HG03095 (cell line): ENCODE measurements around the gene EVI2B.
"Not testable (repeated sequence)": the region's sequence is repeated elsewhere in the genome, so short reads cannot be mapped to it uniquely, and the experiment has no call there.

ENCODE experiments used
- ATAC-seq: cut with Tn5 transposase; IDR thresholded peaks from one replicate; pipeline ENCODE4 v1.9.1; 2021; ENCODE audit warnings: moderate library complexity; ENCODE audit not compliant: unreplicated experiment

EVI2B gene

GRCh38 chr17:31310886-31311285 is 3.0 kb downstream of the EVI2B start:
- ATAC-seq, result no peak

GRCh38 chr17:31310260-31310659 is 3.6 kb downstream of the EVI2B start:
- no peak for ATAC-seq

GRCh38 chr17:31309556-31309955 is 4.3 kb downstream of the EVI2B start:
- ATAC-seq, result no peak

GRCh38 chr17:31308372-31309334 is 5.2 kb downstream of the EVI2B start:
- ATAC-seq, result no peak

GRCh38 chr17:31307640-31308039 is 6.2 kb downstream of the EVI2B start:
- ATAC-seq, result no peak

GRCh38 chr17:31299624-31300023 is 14.2 kb downstream of the EVI2B start:
- ATAC-seq, result no peak

GRCh38 chr17:31297090-31297489 is 16.8 kb downstream of the EVI2B start, which contains the start of gene OMG:
Gene OMG, minus strand, starts transcription at chr17:31297239. Its CDS starts 908 bp downstream, at chr17:31296331.
- ATAC-seq, result no peak

GRCh38 chr17:31296142-31296541 is 17.7 kb downstream of the EVI2B start:
- ATAC-seq, result no peak

- no peak for ATAC-seq
Measured at GRCh38 chr17:31295489-31295871, 18.4 kb downstream of the EVI2B start.

GRCh38 chr17:31294820-31295488 is 18.9 kb downstream of the EVI2B start:
- ATAC-seq, result no peak

- no peak for ATAC-seq
Measured at GRCh38 chr17:31294231-31294630, 19.6 kb downstream of the EVI2B start.

- ATAC-seq, result no peak
Measured at GRCh38 chr17:31293581-31293980, 20.3 kb downstream of the EVI2B start.

- ATAC-seq, result no peak
Measured at GRCh38 chr17:31291820-31292219, 22.0 kb downstream of the EVI2B start.

- ATAC-seq, result no peak
Measured at GRCh38 chr17:31289790-31290189, 24.1 kb downstream of the EVI2B start.

- ATAC-seq, result not testable (repeated sequence)
Measured at GRCh38 chr17:31287932-31288331, 25.9 kb downstream of the EVI2B start.

GRCh38 chr17:31286587-31286986 is 27.3 kb downstream of the EVI2B start:
- ATAC-seq, result no peak

- no peak for ATAC-seq
Measured at GRCh38 chr17:31283841-31284240, 30.0 kb downstream of the EVI2B start.

- ATAC-seq, result no peak
Measured at GRCh38 chr17:31281061-31281460, 32.8 kb downstream of the EVI2B start.

GRCh38 chr17:31279401-31279800 is 34.5 kb downstream of the EVI2B start:
- no peak for ATAC-seq

- ATAC-seq, result no peak
Measured at GRCh38 chr17:31275116-31275515, 38.7 kb downstream of the EVI2B start.

GRCh38 chr17:31274252-31274651 is 39.6 kb downstream of the EVI2B start:
- ATAC-seq, result no peak

- ATAC-seq, result no peak
Measured at GRCh38 chr17:31273516-31273915, 40.3 kb downstream of the EVI2B start.
